GM04503 (cell line): ENCODE results near the gene DMBX1.

Source experiments
- DNase-seq: peaks from one replicate; pipeline ENCODE4 v3.0.0-alpha.2; 2012; ENCODE audit warnings: low read depth

The DMBX1 gene

GRCh38 chr1:46489638-46490405 is at the start of gene DMBX1:
Gene DMBX1, plus strand, starts transcription at chr1:46489836. Its CDS starts 17,175 bp downstream, at chr1:46507011.
- no peak for DNase-seq

DNA sequence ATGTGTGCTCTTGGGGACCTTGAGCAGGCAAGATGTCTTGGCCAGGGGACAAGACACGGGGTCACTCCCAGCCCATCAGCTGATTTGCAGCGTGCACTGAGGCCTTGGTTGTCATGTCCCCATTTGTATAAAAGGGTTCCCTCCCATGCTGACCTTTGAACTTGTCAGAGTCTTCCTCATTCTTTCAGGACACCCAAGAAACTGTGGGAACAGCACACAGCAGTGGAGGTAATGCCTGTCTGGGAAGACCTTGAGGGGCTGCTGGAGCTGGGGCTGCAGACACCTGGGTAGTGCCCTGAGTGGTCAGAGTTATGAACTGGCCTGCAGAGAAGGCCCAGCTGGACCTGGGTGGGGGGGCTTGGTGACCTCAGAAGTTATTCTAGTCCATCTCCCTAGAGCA is 49.2 kb upstream of the DMBX1 start:
- DNase-seq = no peak

- peak; percentile 43 for DNase-seq
Observed at GRCh38 chr1:46442317-46443161, 47.1 kb upstream of the DMBX1 start.

- no peak for DNase-seq
Observed at GRCh38 chr1:46444466-46444865, 45.2 kb upstream of the DMBX1 start.

DNA sequence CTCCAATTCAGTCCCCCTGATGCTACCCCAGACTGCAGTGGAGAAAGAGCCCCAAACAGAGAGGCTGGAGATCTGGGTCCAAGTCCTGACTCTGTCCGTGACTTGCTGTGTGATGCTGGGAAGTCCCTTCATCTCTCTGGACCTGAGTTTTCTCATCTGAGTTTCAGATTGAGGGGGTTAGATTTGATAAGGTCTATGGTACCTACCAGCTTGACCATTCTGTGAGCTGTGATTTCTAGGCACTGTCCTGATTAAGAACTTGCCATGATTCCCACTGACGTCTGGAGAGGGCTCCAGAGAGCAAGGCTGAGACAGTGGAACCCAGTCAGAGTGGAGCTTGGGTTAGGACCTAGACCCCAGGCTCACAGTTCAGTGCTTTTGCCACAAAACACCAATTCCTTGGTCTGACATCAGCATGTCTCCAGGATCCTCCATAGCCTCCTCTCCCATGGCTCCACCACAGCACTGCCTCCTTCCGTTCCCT is 43.8 kb upstream of the DMBX1 start:
- DNase-seq = no peak

DNA sequence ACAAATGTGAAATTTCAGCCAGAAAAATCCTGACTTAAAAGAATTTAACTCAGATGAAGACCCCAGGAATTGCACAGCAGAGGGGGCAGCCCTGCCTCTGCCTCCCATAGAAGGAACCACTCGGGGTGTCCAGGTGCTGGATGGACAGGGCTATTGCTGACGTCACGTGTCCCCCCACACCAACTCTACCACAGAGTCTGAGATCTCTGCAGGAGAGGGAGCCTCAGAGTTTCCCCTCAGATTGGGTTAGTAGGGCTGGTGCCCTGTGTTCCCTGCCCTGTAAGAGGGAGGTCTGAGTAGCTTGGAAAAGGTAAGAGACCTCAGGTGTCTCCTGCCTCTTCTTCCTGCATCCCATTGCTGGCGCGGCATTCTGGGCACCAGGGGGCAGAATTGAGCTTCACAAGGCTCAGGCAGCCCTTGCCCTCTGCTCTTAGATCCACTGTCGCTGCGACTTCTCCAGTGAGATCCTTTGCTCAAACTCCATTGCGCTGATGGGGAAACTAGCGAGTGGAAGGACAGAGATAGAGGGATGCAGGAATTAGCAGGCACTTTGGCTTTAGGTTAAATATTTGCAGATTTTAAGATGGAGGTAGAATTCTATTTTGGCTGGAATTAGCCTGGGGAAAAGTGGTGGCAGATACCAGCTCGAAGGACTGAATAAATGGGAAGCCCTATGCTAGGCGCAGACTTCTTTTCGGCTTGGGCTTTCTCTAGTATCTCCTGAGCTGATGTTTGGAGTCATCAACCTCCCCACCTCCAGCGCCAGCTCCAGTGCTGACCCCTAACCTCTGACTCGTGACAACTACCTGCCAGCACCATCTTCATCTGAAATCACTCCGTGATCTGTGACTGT is 42.8 kb upstream of the DMBX1 start:
- DNase-seq = no peak

GRCh38 chr1:46447499-46448108 is 42.0 kb upstream of the DMBX1 start:
- DNase-seq = no peak

DNA sequence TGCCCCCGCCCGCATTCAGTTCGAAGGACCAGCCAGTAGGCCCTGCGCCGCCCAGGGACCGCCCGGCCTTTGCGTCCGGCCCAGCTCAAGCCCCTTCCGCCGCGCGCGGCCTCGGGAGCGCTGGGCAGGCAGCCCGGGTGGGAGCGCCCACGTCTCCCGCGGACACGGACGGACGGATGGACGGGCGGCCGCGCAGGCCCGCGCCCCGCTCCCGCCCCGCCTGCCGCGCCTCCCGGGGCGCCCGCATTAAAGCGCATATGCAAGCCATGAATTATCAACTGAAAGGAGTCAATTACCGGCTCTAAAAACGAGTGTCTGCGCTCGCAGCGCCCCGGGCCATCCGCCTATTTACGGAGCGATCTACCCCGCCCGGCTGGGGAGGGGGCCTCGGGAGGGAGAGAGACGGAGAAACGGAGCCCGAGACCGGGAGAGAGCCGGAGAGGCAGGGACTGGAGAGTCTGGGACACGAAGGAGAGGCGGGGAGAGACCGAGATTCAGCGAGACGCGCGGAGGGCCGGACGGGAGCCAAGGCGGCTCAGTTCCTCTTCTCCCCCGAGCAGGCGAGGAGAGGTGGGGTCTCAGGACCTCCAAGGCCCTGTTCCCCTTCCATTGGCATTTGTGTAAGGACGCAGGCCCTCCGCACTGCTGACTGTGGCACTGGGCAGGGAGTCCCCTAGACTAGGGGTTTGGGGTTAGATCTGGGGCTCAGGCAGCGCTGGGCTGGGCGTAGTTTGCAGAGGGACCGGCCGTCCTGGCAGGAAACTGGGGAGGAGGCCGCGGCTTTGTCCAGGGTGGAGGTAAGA is 41.3 kb upstream of the DMBX1 start:
- no peak for DNase-seq

GRCh38 chr1:46449223-46450159 is 40.1 kb upstream of the DMBX1 start:
- no peak for DNase-seq

DNA sequence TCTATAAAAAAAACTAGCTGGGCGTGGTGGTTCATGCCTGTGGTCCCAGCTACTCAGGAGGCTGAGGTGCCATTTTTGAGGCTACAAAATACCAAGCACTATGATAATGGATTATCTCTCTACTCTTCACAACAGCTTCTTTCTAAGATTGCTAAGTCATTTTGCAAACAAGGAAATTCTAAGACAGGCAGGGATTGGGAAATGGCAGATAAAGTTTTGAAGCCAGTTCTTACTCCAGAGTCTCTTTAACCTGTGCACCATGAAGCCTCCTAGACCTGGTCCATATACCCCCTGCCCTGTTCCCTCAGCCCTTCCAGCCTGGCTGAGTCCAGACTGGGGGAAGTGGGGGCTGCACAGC is 39.5 kb upstream of the DMBX1 start:
- DNase-seq = no peak

DNA sequence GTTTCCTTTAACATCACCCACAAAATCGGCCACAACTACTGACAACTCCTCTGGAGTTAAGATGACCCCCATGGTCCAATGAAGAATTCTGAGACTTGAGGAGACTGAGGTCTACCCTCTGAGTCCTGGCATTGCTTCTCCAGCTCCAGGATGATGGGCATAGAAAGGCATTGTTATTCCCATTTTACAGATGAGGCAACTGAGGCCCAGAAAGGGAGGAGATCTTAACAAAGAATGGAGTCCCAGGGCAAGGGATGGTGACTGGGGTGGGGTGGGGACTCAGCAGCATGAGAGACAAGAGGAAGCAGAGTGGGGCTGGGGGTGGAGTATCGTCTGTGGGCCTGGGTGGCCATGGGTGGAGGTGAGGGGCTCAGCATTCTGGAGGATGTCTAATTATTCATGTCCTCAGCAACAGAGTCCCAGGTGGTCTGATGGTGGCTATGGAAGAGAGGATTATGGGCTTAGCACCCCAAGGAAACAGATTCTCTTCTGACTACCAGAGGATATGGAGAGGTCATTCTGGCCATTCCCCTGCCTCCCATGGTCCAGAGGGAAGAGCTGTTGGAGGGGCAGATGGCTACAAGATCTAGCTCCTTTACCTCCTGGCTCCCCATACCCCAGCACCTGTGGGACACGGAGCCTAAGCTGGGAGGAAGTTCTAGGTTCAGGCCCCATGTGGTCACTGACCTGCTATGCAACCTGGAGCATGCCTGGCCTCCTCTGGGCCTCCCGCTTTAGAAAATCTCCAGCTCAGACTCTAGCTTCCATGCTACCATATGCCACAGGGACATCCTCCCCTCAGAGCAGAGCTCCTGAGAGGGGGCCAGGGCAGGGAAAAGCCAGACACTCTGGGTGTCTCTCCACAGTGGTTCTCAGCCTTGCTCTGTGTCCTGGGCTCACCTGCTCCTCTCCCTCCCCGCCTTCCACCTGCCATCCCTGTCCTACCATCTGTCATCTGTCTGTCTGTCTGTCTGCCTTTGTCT is 37.4 kb upstream of the DMBX1 start:
- DNase-seq = no peak

GRCh38 chr1:46452931-46453325 is 36.7 kb upstream of the DMBX1 start:
- no peak for DNase-seq

- DNase-seq = no peak
Observed at GRCh38 chr1:46453449-46453848, 36.2 kb upstream of the DMBX1 start.

DNA sequence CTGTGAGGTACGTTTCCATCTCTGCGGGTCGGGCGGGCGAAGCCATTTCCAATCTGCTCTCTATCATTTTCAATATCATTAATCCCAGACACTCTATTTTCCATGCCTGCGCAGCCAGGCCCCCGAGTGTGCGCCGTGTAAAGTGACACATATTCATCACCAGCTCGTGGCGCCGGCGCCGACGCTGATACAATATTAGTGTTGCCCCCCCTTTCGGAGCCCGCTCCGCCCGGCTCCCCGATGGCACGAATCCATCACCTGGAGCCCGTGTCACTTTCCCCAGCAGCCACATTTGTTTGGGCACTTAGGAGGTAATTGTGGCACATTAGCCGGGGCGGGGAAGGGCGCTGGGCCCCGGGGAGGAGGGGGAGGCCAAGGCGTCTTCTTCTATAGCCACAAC is 33.7 kb upstream of the DMBX1 start:
- no peak for DNase-seq

- DNase-seq = no peak
Observed at GRCh38 chr1:46456411-46456963, 33.1 kb upstream of the DMBX1 start.

DNA sequence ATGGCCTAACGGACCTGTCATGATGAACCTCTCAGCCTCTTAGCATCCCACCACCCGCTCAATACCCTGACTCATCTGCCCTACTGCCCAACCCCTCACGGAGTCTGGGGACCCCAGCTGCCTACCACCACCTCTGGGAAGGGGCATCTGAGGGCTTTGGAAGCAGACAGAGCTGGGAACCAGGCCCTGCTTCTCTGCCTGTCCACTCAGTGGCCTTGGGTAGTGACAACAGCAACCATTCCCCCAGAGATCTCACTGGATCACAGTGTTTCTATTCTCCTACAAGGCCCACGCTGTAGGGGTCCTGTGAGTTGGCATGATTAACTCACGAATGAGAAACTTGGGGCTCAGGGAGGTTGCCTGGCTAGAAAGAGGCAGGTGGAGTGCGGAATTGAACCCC is 32.5 kb upstream of the DMBX1 start:
- no peak for DNase-seq

- no peak for DNase-seq
Observed at GRCh38 chr1:46458190-46458589, 31.4 kb upstream of the DMBX1 start.

- DNase-seq = no peak
Observed at GRCh38 chr1:46458846-46459245, 30.8 kb upstream of the DMBX1 start.
